ENCODE data around the gene IMPDH2.

Gene IMPDH2

GRCh38 chr3:49026536-49026935, 2.7 kb downstream of the IMPDH2 start:
- no peak for DNase-seq (ENCODE audit: low spot score)

GRCh38 chr3:49025793-49026520, 3.2 kb downstream of the IMPDH2 start:
- no peak for TF ChIP-seq CTCF (IDR thresholded peaks at IDR 0.05; ENCODE audit: extremely low read depth, missing control alignments)
- DNase-seq (ENCODE audit: low spot score) = no peak

More at GRCh38 chr3:49026536-49026935, 2.7 kb downstream of the IMPDH2 start:
- no peak for TF ChIP-seq CTCF (IDR thresholded peaks at IDR 0.05; ENCODE audit: extremely low read depth, missing control alignments)

- DNase-seq (ENCODE audit: low spot score) = no peak
- TF ChIP-seq CTCF (IDR thresholded peaks at IDR 0.05; ENCODE audit: extremely low read depth, missing control alignments) = no peak
These were observed 4.0 kb downstream of the IMPDH2 start for GRCh38 chr3:49025005-49025792.

GRCh38 chr3:49024449-49024848, 4.7 kb downstream of the IMPDH2 start:
- DNase-seq (ENCODE audit: low spot score) = no peak

GRCh38 chr3:49023775-49024174, 5.4 kb downstream of the IMPDH2 start:
- TF ChIP-seq CTCF (IDR thresholded peaks at IDR 0.05; ENCODE audit: extremely low read depth, missing control alignments) = no peak
- DNase-seq (ENCODE audit: low spot score) = no peak

More at GRCh38 chr3:49024449-49024848, 4.7 kb downstream of the IMPDH2 start:
- no peak for TF ChIP-seq CTCF (IDR thresholded peaks at IDR 0.05; ENCODE audit: extremely low read depth, missing control alignments)

- no peak for TF ChIP-seq CTCF (IDR thresholded peaks at IDR 0.05; ENCODE audit: extremely low read depth, missing control alignments)
- DNase-seq (ENCODE audit: low spot score) = no peak
These were observed 6.5 kb downstream of the IMPDH2 start for GRCh38 chr3:49022688-49023171.
